ENCODE data around the gene HDC.

HDC gene

DNA sequence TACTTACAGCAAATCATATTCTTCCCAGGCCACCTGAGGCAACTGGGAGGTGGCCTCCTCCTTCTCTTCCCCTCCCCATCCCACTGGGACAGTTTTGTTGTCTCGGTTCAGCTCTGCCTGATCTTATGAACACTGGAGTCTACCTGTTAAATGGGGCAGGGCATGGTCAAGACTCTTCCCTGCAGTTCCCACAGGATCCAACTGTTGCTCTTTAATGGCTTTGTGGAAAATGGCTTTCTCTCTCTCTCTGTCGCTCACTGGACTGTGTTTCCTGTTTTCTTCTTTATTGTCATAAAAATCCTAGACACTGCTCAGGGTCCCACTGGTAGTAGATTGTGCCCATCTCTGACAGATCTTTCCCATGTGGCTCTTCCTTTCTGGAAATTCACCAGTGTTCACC is 43.3 kb downstream of the HDC start:
- no peak for DNase-seq

DNA sequence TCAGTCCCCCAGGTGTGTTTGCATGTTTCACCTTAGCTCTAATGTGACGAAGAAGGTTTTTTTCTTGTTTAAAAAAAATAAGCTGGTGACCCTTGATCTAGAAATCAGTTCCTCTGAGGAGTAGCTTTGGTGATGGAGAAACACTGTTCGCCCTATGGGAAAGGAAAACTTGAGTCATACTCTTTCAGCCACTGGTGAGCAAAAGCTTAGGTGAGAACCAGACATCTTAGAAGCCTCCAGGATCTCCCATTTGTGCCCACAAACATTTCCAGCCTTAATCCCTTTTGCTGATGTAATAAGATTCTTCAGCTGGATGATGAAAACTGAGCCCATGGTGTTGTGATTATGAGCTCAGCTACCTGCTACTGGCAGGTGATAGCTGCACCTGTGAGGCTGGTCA is 45.7 kb downstream of the HDC start:
- DNase-seq = no peak

DNA sequence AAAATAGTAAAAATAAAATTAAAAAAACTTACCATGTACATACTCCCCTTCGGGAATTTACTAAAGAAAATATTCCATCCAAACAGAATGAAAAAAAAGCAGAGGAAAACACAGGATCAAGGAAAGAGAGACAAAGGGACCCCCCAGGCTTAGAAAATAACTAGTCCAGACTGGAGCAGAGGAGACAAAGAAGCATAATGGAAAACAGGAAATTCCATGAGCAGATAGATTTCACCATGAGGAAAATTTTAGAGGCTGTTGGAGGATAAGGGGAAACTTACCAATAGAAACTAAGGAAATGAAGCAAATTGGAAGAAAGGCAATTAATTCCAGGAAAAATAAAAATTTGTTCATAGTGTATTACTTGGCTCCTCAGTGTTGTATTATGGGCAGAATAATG is 46.8 kb downstream of the HDC start:
- no peak for DNase-seq

DNA sequence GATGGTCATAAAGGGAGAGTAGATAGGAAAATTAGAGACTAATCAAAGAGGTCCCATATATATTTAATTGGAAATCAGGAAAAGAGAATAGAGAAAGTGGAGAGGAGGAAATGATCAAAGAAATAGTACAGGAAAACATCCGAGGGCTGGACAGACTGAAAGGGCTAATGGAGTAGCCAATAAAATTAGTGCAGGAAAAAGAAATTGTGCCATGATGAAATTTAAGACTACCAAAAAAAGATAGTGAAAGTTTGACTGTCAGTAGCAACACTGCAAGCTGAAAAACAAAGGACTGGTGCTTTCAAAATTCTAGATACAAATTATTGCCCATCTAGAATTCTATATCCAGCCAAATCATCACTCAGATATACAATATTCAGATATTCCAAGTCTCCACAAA is 47.2 kb downstream of the HDC start:
- DNase-seq = no peak

DNA sequence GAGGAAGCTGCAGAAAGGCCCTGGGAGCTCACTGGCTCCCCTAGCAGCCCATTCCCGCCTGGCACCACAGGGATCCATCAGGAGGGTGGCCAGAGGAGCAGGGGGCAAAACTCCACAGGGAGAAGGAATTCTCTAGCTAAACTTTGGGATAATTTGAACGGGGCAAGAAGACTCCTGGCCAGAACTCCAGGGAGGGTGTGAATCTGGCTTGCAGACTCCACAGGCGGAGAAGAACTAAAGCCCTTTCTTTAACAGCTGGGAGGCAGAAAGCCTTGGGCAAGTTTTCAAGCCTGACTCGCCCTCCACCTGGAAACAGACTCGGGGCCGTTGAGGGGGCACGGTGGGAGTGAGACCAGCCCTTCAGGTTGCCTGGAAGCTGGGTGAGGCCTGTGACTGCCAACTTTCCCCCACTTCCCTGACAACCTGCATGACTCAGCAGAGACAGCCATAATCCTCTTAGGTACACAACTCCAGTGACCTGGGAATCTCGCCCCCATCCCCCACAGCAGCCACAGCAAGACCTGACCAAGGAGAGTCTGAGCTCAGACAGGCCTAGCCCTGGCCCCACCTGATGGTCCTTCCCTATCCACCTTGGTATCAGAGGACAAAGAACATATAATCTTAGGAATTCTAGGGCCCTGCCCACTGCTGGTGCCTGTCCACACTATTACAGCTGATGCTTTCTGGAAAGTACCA is 54.9 kb downstream of the HDC start:
- no peak for DNase-seq

DNA sequence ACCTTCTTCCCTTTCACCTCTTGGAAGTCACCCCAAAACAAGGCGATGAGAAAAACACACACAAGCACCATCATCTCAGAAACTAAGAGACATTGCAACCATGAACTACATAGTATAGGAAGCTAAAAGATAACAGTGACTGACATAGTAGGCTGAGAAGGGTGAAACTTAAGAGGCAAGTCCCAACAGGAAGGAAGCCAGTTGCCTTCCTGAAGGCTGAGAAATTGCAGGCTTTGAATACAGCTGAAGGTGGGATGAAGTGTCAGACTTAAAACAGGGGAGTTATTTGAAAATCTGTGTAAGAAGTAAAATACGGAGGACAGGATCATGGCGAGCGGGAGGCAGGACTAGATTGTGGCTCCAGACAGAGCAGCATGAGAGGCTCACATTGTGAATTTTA is 55.7 kb downstream of the HDC start:
- no peak for DNase-seq

DNA sequence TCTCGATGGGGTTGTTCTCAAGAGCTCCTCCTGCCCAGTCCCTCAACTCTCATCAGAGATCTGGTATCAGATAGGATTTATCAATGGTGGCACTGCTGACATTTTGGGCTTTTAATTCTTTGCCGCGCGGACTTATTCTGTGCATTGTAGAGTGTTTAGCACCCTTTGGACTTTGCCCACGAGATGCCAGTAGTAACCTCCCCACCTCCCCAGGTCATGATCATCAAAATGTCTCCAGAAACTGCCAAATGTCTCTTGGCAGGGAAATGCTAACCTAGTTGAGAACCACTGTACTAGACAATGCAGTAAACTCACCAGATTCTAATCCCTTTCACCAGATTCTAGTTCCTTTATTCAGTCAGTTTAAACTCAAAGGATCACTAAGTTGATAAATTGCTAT is 59.5 kb downstream of the HDC start:
- DNase-seq = no peak

DNA sequence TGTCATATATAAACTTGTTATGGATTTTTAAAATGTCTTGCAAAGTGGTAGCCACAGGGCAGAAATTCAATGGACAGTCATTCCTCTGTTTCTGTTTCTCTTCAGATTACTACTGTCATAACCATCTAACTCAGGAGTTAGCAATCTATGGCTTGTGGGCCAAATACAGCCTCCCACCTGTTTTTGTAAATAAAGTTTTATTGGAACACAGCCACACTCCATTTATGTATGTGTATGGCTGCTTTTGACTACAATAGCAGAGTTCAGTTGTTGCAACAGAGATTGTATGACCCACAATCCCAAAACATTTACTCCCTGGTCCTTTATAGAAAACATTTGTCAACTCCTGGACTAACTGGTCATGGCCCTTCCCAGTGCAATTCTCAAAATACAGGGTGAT is 63.5 kb downstream of the HDC start:
- no peak for DNase-seq

DNA sequence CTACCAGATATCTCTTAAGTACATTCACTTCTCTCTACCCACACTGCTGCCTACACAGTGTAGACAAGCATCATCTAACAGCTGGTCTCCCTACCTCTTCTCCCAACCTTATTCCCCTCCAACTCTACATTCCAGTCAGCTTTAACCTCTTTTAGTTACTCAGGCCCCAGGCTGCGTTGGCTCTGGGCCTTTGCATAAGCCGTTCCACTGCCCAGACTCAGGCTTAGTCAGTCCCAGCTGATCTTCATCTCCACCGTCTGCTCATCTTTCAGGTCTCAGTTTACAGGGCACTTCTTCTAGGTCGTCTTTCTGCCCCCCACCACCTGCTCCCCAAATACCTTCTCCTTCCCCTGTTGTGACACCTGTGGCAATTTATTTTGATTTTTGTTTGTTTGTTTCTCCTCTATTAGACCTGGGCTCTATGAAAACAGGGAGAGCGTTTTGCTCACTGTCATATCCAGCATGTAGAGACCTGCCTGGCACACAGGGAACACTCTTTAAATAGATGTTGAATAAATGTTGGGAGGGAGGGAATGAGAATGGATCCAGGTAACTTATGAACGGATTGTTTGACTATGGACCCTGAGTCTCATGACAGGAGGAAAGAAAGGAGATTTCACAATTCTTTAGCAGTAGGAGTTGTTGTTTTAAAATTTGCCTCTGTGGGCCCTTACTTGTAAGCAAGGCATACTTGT is 72.5 kb downstream of the HDC start:
- DNase-seq = no peak

DNA sequence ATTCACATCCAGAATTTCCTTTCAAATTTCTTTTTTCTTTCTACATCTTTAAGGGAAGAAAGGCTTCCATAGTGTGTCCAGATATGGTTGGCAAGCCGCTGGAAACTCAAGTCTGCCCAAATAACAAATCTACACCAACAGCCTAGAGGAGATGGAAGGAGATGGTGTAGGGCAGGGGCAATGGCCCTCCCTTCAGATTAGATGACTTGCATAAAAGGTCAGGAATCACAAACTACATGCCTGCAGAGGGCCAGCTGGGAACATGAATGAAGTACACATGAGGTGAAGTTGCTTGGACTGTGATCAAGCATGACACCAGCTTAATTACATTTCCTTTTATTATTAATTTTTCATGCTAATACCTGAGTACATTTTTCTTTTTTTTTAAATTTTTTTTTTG is 73.4 kb downstream of the HDC start:
- no peak for DNase-seq
